ENCODE data around the gene KPNA3.
"Not testable (repeated sequence)": the region's sequence is repeated elsewhere in the genome, so short reads cannot be mapped to it uniquely, and the experiment has no call there.

KPNA3 gene

DNA sequence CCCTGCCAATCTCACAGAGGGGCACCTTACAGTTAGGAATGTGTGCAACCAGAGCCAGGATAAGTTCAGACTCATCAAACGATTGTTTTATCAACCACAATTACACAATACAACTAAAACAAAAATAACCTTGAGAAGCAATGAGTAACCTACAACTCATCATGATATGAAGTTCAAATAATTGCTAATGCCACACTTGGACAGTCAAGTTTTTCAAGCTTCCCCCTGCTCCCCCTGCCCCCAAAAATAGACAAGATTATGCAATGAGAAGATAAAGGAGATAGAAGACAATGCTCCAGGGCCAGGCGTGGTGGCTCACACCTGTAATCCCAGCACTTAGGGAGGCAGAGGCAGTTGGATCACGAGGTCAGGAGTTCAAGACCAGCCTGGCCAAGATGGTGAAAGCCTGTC is 13.6 kb upstream of the KPNA3 start:
- no peak for TF ChIP-seq ZFX (IDR thresholded peaks at IDR 0.05; ENCODE audit: borderline replicate concordance)
- TF ChIP-seq, protein P1, sequence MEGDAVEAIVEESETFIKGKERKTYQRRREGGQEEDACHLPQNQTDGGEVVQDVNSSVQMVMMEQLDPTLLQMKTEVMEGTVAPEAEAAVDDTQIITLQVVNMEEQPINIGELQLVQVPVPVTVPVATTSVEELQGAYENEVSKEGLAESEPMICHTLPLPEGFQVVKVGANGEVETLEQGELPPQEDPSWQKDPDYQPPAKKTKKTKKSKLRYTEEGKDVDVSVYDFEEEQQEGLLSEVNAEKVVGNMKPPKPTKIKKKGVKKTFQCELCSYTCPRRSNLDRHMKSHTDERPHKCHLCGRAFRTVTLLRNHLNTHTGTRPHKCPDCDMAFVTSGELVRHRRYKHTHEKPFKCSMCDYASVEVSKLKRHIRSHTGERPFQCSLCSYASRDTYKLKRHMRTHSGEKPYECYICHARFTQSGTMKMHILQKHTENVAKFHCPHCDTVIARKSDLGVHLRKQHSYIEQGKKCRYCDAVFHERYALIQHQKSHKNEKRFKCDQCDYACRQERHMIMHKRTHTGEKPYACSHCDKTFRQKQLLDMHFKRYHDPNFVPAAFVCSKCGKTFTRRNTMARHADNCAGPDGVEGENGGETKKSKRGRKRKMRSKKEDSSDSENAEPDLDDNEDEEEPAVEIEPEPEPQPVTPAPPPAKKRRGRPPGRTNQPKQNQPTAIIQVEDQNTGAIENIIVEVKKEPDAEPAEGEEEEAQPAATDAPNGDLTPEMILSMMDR (IDR thresholded peaks at IDR 0.05) = no peak

DNA sequence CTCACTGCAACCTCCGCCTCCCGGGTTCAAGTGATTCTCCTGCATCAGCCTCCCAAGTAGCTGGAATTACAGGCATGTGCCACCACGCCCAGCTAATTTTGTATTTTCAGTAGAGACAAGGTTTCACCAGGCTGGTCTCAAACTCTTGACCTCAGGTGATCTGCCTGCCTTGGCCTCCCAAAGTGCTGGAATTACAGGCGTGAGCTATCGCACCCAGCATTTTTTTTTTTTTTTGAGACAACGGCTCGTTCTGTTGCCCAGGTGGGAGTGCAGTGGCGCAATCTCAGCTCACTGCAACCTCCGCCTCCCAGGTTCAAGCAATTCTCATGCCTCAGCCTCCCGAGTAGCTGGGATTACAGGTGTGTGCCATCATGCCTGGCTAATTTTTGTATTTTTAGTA is 10.6 kb upstream of the KPNA3 start:
- H3K27ac ChIP-seq = not testable (repeated sequence)

More for the DNA sequence above, 13.6 kb upstream of the KPNA3 start:
- H3K27ac ChIP-seq = no peak overlapping the region

DNA sequence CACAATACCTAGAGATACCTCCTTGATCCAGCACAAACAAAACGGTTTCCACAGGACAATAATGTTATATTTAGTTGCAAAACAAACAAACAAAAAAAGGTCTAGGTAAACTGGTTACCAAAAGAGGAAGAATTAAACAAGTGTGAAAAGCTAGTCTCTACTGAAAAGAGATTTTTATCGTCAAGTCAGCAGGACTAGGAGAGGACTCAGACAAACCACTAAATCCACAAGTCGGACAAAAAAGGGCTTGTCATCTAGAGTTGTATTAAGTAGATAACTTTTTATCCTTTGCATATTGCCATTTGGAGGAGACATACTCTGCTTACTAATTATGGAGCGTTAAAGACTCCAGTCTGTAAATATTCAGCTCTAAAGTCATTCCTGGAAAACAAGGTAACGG is 9.9 kb upstream of the KPNA3 start:
- TF ChIP-seq, protein P1 (IDR thresholded peaks at IDR 0.05) = no peak
- no peak for TF ChIP-seq ZFX (IDR thresholded peaks at IDR 0.05; ENCODE audit: borderline replicate concordance)
- no peak overlapping the region for H3K27ac ChIP-seq

DNA sequence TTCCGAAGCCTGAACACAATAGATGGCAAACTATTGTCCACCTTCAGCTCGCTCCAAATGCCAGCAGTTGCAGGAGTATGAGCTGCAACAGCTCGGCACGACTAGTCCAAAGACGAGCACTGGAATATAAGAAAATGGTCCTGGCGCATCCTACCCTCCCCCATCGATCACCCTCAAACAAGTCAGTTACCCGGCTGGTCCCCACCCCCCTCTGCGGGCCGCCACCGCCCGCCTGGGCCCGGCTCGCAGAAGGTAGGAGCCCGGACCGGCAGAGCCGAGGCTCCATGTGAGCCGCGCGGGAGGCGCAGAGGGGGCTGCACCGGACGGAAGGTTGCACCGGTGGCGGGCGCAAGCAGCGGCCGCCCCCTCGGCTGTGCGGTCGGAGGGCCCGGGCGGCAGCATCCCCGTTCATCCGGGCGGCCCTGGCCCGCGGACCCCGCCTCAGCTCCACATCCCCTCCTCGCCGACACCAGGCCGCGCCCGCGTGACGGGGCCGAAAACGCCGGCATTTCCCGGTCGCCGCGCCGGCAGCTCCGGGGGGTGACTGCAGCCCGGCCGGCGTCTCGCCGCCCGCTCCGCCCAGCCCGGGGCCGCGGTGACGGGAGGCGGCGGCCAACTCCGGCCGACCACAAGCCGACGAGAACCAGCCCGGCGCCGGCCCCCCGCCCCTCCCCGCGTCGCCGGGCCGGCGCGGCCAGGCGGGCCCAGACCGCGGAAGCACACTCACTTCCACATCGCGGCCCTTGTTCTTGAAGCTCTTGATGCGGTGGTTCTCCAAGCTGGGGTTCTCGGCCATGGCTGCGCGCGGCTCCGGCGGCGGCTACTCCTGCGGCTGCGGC is 552 bp downstream of the KPNA3 start:
- TF ChIP-seq, protein P1 (IDR thresholded peaks at IDR 0.05) = no peak
- TF ChIP-seq ZFX (IDR thresholded peaks at IDR 0.05; ENCODE audit: borderline replicate concordance) = no peak
- H3K27ac ChIP-seq = peak overlapping the region; percentile 92

DNA sequence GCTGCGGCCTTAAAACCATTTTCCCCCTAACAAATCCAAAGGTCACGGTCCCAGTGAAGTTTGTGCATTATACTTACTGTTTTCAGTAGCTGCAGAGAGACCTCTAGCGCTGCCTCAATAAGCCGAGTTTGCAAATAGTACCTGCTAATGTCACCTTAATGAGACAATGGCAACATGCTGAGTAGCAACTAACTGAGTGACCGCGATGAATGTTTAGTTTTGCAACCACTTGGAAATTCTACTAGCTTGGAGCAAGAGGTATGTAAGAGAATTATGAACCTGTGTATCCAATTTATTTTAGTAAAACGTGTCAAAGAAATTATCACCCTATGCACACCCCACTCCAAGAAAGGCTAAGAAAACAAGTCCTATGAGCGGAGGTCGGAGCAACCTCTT is 1.2 kb downstream of the KPNA3 start:
- TF ChIP-seq, protein P1 (IDR thresholded peaks at IDR 0.05) = peak; percentile 6; the same call in 1 of the 2 replicates
- no peak for TF ChIP-seq ZFX (IDR thresholded peaks at IDR 0.05; ENCODE audit: borderline replicate concordance)
- peak overlapping the region; percentile 92 for H3K27ac ChIP-seq

DNA sequence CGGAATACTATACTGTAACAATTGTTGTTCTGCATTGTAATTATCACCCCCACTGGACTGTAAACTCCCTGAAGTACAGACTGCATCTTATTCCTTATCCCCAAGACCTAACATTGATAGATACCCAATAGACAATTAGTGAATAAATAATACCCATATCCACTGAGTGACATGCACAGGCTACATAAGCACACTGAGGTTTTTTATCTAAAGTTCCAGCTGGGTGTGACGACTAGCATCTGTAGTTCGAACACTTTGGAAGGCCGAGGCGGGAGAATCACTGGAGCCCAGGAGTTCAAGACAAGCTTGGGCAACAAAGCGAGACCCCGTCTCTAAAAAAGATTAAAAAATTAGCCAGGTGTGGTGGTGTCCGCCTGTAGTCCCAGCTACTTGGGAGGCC is 2.5 kb downstream of the KPNA3 start:
- H3K27ac ChIP-seq = no peak overlapping the region
- TF ChIP-seq, protein P1 (IDR thresholded peaks at IDR 0.05) = no peak
- no peak for TF ChIP-seq ZFX (IDR thresholded peaks at IDR 0.05; ENCODE audit: borderline replicate concordance)

DNA sequence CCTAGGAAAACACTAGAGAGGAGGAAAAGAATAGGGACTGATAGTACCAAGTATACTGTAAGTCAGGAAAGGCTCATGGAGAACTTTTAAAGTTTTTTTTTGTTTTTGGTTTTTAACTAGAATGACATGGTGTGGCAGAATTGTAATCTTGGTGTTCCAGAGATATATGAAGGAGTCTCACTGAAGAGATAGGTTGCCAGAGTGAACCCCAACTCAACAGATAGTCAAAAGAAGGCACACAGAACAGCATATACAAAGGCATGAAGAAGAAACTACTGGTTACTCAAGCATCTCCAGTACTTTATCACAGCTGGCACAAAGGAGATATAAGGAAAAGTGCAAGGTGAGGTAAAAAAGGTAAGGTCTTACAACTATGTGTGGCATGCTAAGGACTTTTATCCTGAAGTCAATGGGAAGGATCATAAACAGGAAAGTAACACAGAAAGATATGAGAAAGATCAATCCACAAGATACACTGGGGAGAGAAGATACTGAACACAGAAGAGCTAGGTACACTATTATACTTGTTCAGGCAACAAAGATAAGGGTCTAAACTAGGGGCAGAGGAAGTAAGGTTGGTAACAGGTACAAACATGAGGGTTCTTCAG is 6.0 kb downstream of the KPNA3 start:
- no peak overlapping the region for H3K27ac ChIP-seq
- TF ChIP-seq, protein P1 (IDR thresholded peaks at IDR 0.05) = no peak
- no peak for TF ChIP-seq ZFX (IDR thresholded peaks at IDR 0.05; ENCODE audit: borderline replicate concordance)

Measured in 22Rv1 (cell line).